ENCODE results near the gene SIRPG. TPM values are rescaled to one million over a fixed set of nuclear protein-coding genes. Genes with fewer than 3 reads are reported as not detected.

The SIRPG gene
- total and polyA plus RNA-seq, 10 of the 15 experiments (the other 5 are each of a cell fraction or from before 2014, with no cell fraction given) = 1.1 to 13.0 (median 4.1) TPM

- no peak for TF ChIP-seq E4F1 (IDR thresholded peaks at IDR 0.05; ENCODE audit: borderline replicate concordance, partially characterized antibody)
- TF ChIP-seq IKZF1 (conservative IDR thresholded peaks at IDR 0.05) = peak; percentile 78
- TF ChIP-seq POLR2AphosphoS2 (IDR thresholded peaks at IDR 0.05; ENCODE audit: low read depth, low read length) = no peak
- TF ChIP-seq ETV6 (conservative IDR thresholded peaks at IDR 0.05 in 1 of 2, IDR thresholded peaks at IDR 0.05 in 1 of 2; ENCODE audit: borderline replicate concordance in 1 of 2, low read depth in 1 of 2) = peak in 1 of 2 experiments; percentile 62; a peak in 2 of 4 replicates
- no peak for TF ChIP-seq FOXK2 (IDR thresholded peaks at IDR 0.05)
- no peak for TF ChIP-seq SIX5 (IDR thresholded peaks at IDR 0.05; ENCODE audit: low read depth, low read length, severe bottlenecking)
- TF ChIP-seq, protein P1, sequence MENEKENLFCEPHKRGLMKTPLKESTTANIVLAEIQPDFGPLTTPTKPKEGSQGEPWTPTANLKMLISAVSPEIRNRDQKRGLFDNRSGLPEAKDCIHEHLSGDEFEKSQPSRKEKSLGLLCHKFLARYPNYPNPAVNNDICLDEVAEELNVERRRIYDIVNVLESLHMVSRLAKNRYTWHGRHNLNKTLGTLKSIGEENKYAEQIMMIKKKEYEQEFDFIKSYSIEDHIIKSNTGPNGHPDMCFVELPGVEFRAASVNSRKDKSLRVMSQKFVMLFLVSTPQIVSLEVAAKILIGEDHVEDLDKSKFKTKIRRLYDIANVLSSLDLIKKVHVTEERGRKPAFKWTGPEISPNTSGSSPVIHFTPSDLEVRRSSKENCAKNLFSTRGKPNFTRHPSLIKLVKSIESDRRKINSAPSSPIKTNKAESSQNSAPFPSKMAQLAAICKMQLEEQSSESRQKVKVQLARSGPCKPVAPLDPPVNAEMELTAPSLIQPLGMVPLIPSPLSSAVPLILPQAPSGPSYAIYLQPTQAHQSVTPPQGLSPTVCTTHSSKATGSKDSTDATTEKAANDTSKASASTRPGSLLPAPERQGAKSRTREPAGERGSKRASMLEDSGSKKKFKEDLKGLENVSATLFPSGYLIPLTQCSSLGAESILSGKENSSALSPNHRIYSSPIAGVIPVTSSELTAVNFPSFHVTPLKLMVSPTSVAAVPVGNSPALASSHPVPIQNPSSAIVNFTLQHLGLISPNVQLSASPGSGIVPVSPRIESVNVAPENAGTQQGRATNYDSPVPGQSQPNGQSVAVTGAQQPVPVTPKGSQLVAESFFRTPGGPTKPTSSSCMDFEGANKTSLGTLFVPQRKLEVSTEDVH (IDR thresholded peaks at IDR 0.05; ENCODE audit: low read depth, partially characterized antibody) = no peak
- TF ChIP-seq RFX5 (IDR thresholded peaks at IDR 0.05; ENCODE audit: low read depth, low read length) = no peak
- no peak for TF ChIP-seq HSF1 (IDR thresholded peaks at IDR 0.05; ENCODE audit: low read depth, low read length)
- TF ChIP-seq PML (IDR thresholded peaks at IDR 0.05; ENCODE audit: low read length) = no peak
- no peak for TF ChIP-seq REST (IDR thresholded peaks at IDR 0.05; ENCODE audit: low read depth, low read length)
- 0 out of 2 replicates have a peak, but pooled peaks have one; percentile 18 for TF ChIP-seq MTA2 (IDR thresholded peaks at IDR 0.05; ENCODE audit: low read depth)
- TF ChIP-seq, protein P2, sequence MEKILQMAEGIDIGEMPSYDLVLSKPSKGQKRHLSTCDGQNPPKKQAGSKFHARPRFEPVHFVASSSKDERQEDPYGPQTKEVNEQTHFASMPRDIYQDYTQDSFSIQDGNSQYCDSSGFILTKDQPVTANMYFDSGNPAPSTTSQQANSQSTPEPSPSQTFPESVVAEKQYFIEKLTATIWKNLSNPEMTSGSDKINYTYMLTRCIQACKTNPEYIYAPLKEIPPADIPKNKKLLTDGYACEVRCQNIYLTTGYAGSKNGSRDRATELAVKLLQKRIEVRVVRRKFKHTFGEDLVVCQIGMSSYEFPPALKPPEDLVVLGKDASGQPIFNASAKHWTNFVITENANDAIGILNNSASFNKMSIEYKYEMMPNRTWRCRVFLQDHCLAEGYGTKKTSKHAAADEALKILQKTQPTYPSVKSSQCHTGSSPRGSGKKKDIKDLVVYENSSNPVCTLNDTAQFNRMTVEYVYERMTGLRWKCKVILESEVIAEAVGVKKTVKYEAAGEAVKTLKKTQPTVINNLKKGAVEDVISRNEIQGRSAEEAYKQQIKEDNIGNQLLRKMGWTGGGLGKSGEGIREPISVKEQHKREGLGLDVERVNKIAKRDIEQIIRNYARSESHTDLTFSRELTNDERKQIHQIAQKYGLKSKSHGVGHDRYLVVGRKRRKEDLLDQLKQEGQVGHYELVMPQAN (conservative IDR thresholded peaks at IDR 0.05) = no peak
- TF ChIP-seq MTA3 (IDR thresholded peaks at IDR 0.05; ENCODE audit: borderline replicate concordance, low read length) = peak; percentile 29; the same call in 1 of the 2 replicates
- no peak for TF ChIP-seq ZBED1 (IDR thresholded peaks at IDR 0.05; ENCODE audit: borderline replicate concordance)
- TF ChIP-seq FOXM1 (IDR thresholded peaks at IDR 0.05; ENCODE audit: low read depth, low read length) = 0 out of 2 replicates have a peak, but pooled peaks have one; percentile 15
- TF ChIP-seq CBX3 (IDR thresholded peaks at IDR 0.05; ENCODE audit: borderline replicate concordance, low read depth) = no peak
Observed at GRCh38 chr20:1619861-1620444, 37.6 kb downstream of the SIRPG start, which contains the start of gene SIRPB1 (continued).

Data from GM12878 (cell line).